Transverse colon (tissue), 4 donors: ENCODE results near the gene SMAD7. TPM values are rescaled to one million over a fixed set of nuclear protein-coding genes. Genes with fewer than 3 reads are reported as not detected.

Experiments
- DNase-seq: peaks from one replicate; pipeline ENCODE4 v3.0.0-alpha.2; 2019
- H3K27ac ChIP-seq, 4 donors: fragments of 200-600 bp; sonication (generic); 2 replicates each; pipeline ENCODE4 v1.5.1; 2016 to 2018; ENCODE audit warnings: inconsistent platforms in 4 of 4
- H3K27me3 ChIP-seq: fragments of 200-600 bp; sonication (generic); 2 replicates; pipeline ENCODE4 v1.5.1; 2017; ENCODE audit warnings: inconsistent platforms
- H3K36me3 ChIP-seq, 4 donors: fragments of 200-600 bp; sonication (generic); 2 replicates each; pipeline ENCODE4 v1.5.1; 2017 to 2019; ENCODE audit warnings: inconsistent platforms in 4 of 4
- H3K4me1 ChIP-seq, 4 donors: fragments of 200-600 bp; sonication (generic); 2 replicates each; pipeline ENCODE4 v1.5.1; 2017 to 2020; ENCODE audit warnings: inconsistent platforms in 4 of 4
- H3K4me3 ChIP-seq, 4 donors: fragments of 200-600 bp; sonication (generic); 1 replicate in 1 of 4; 2 replicates in 3 of 4; pipeline versions ENCODE4 v1.5.1 to v1.6.1; 2017 to 2019; ENCODE audit warnings: inconsistent platforms in 4 of 4
- H3K9me3 ChIP-seq, 2 donors: fragments of 200-600 bp; sonication (generic); 2 replicates each; pipeline ENCODE4 v1.5.1; 2017 to 2019; ENCODE audit warnings: inconsistent platforms in 2 of 2
- EP300 ChIP-seq: sonication (generic); formaldehyde crosslinking; IDR thresholded peaks from one replicate; pipeline ENCODE4 v1.6.1; 2017; ENCODE audit warnings: antibody characterized with exemption, low read depth
- POLR2A ChIP-seq: fragments of 450-650 bp; IDR thresholded peaks from one replicate; pipeline ENCODE4 v1.6.1; 2016; ENCODE audit warnings: antibody characterized with exemption, mild to moderate bottlenecking, moderate library complexity
- POLR2AphosphoS5 ChIP-seq, 3 donors: sonication (generic); formaldehyde crosslinking; IDR thresholded peaks; one replicate each; pipeline ENCODE4 v1.6.1; 2016; ENCODE audit warnings: antibody characterized with exemption in 3 of 3
- whole genome bisulfite sequencing, 2 donors: methylation state at CpG; one replicate each; pipeline ENCODE4 v1.1.5; 2018; ENCODE audit warnings: low coverage in 1 of 2; 5-methylcytosine and 5-hydroxymethylcytosine counted together
- in situ Hi-C, 4 donors: fragments of 200-750 bp; cut with MboI; loops; one replicate each; pipeline versions ENCODE4 v1.15.0 to v1.15.1; 2017; ENCODE audit warnings: low sequenced_read_pairs in 3 of 4, low pct_ligation_motif_present in 1 of 4, low pct_unique_long_range_greater_than_20kb in 1 of 4
- intact Hi-C: fragments of 100-400 bp; cut with DNase I; formaldehyde crosslinking; loops from one replicate; pipeline ENCODE4 v1.15.1; 2023; ENCODE audit warnings: low total_unique reads
- total RNA-seq, 4 donors: library from RNA; depleted of rRNA; stranded (reverse); fragments of >200 nt; gene quantifications; one replicate each; pipeline ENCODE4 v1.1.0, GENCODE V29; 2016
- TF ChIP-seq, protein P1 (sequence below), 5 experiments: fragments of 200-600 bp in 3 of 5; fragments of 450-650 bp in 2 of 5; sonication (generic) in 3 of 5; IDR thresholded peaks; 1 replicate in 2 of 5; 2 replicates in 3 of 5; pipeline ENCODE4 v1.5.1; 2016 to 2017; ENCODE audit warnings: antibody characterized with exemption in 5 of 5, inconsistent platforms in 3 of 5, mild to moderate bottlenecking in 2 of 5, moderate library complexity in 1 of 5

Gene SMAD7
- total RNA-seq, 4 donors from 2014 or later, result 76.0 to 199 (median 77.1) TPM

GRCh38 chr18:48893061-48893607, 57.6 kb downstream of the SMAD7 start:
- no peak for DNase-seq
- in situ Hi-C loops, result no loop called here
- WGBS, 2 donors, result 80 to 100% methylated on average over 1 to 14 of the region's 14 CpGs

GRCh38 chr18:48892146-48892855, 58.5 kb downstream of the SMAD7 start:
- no peak for DNase-seq
- in situ Hi-C loops, result no loop called here
- intact Hi-C loops, result no loop called here
- Histone ChIP-seq H3K4me1 (peaks cover 2 to 19% (median 5%) of the 10 kb centered on the region in 4 donors), H3K27ac (no peak overlapping the region), H3K27me3 (no peaks in the 10 kb centered on the region), H3K36me3 (no peaks in the 10 kb centered on the region), H3K9me3 (no peaks in the 10 kb centered on the region), H3K4me3 (no peak overlapping the region)
- WGBS, 2 donors, result 88% methylated on average over 21 of the region's 22 CpGs; no CpG with 5 or more reads in 1 of the 2 donors
- no peak for TF ChIP-seq POLR2AphosphoS5 (IDR thresholded peaks at IDR 0.05)
- no peak for TF ChIP-seq EP300
- TF ChIP-seq, protein P1, sequence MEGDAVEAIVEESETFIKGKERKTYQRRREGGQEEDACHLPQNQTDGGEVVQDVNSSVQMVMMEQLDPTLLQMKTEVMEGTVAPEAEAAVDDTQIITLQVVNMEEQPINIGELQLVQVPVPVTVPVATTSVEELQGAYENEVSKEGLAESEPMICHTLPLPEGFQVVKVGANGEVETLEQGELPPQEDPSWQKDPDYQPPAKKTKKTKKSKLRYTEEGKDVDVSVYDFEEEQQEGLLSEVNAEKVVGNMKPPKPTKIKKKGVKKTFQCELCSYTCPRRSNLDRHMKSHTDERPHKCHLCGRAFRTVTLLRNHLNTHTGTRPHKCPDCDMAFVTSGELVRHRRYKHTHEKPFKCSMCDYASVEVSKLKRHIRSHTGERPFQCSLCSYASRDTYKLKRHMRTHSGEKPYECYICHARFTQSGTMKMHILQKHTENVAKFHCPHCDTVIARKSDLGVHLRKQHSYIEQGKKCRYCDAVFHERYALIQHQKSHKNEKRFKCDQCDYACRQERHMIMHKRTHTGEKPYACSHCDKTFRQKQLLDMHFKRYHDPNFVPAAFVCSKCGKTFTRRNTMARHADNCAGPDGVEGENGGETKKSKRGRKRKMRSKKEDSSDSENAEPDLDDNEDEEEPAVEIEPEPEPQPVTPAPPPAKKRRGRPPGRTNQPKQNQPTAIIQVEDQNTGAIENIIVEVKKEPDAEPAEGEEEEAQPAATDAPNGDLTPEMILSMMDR (IDR thresholded peaks at IDR 0.05), result no peak
- no peak for TF ChIP-seq POLR2A

More at GRCh38 chr18:48893061-48893607, 57.6 kb downstream of the SMAD7 start:
- Histone ChIP-seq H3K27ac (no peak overlapping the region), H3K4me1 (peaks cover 2 to 22% (median 5%) of the 10 kb centered on the region in 4 donors), H3K36me3 (no peaks in the 10 kb centered on the region), H3K27me3 (no peaks in the 10 kb centered on the region), H3K9me3 (no peaks in the 10 kb centered on the region), H3K4me3 (no peak overlapping the region)
- intact Hi-C loops, result no loop called here
- TF ChIP-seq, protein P1 (IDR thresholded peaks at IDR 0.05), result no peak
- no peak for TF ChIP-seq POLR2AphosphoS5 (IDR thresholded peaks at IDR 0.05)
- no peak for TF ChIP-seq POLR2A
- no peak for TF ChIP-seq EP300

- no peak for DNase-seq
- Histone ChIP-seq H3K9me3 (no peaks in the 10 kb centered on the region), H3K27ac (no peak overlapping the region), H3K36me3 (no peaks in the 10 kb centered on the region), H3K27me3 (no peaks in the 10 kb centered on the region), H3K4me1 (peaks cover 2 to 16% (median 5%) of the 10 kb centered on the region in 4 donors), H3K4me3 (no peak overlapping the region)
- TF ChIP-seq EP300 (no peak), POLR2A (no peak), POLR2AphosphoS5 (IDR thresholded peaks at IDR 0.05) (no peak)
- TF ChIP-seq, protein P1 (IDR thresholded peaks at IDR 0.05), result no peak
- in situ Hi-C loops, result no loop called here
- WGBS, 2 donors, result 95 to 98% methylated on average over 4 of the region's 4 CpGs
- intact Hi-C loops, result no loop called here
Measured at GRCh38 chr18:48891721-48892120, 59.0 kb downstream of the SMAD7 start.

GRCh38 chr18:48889981-48890762, 60.6 kb downstream of the SMAD7 start:
- no peak for DNase-seq
- in situ Hi-C loops (no loop called here), intact Hi-C loops (no loop called here)
- WGBS, 2 donors, result 95 to 99% methylated on average over 4 to 13 of the region's 13 CpGs
- H3K36me3 ChIP-seq, result no peaks in the 10 kb centered on the region
- no peaks in the 10 kb centered on the region for H3K27me3 ChIP-seq
- peaks cover 2 to 16% (median 6%) of the 10 kb centered on the region in 4 donors for H3K4me1 ChIP-seq
- no peak overlapping the region for H3K4me3 ChIP-seq
- H3K27ac ChIP-seq, result no peak overlapping the region
- no peaks in the 10 kb centered on the region for H3K9me3 ChIP-seq
- TF ChIP-seq POLR2AphosphoS5 (IDR thresholded peaks at IDR 0.05), result no peak
- no peak for TF ChIP-seq POLR2A
- TF ChIP-seq EP300, result no peak
- TF ChIP-seq, protein P1 (IDR thresholded peaks at IDR 0.05), result no peak
